IMR-90 (cell line): ENCODE data around the gene GH1. TPM values are rescaled to one million over a fixed set of nuclear protein-coding genes. Genes with fewer than 3 reads are reported as not detected.

Source experiments
- ATAC-seq: fragments of 200-7000 bp; cut with Tn5 transposase; 2 replicates; pipeline ENCODE4 v1.9.1; 2020; ENCODE audit warnings: low read depth, mild to moderate bottlenecking, moderate library complexity
- BruUV-seq: library from RNA; stranded (reverse); fragments of 400-500 nt; replicated peaks from 2 replicates; lab custom pipeline; 2021; lab: Mats Ljungman, UMichigan
- CTCF ChIA-PET: fragments of 300-600 bp; formaldehyde crosslinking; extraction: SDS; loops from one replicate; lab custom pipeline; 2021; ENCODE audit warnings: antibody characterized with exemption; lab: Yijun Ruan, JAX
- POLR2A ChIA-PET: fragments of 300-600 bp; sonication (Branson Sonifier 250); formaldehyde crosslinking; loops from one replicate; lab custom pipeline; 2022; ENCODE audit warnings: antibody characterized with exemption; ENCODE audit not compliant: unreplicated experiment; lab: Charles Lee
- DNase-seq: peaks from one replicate; pipeline ENCODE4 v3.0.0; 2013
- H2AFZ ChIP-seq: replicated peaks from 2 replicates; pipeline ENCODE3; 2013; ENCODE audit warnings: low read length, mild to moderate bottlenecking; ENCODE audit not compliant: poor library complexity
- H2AK5ac ChIP-seq: 2 replicates; pipeline ENCODE4 v1.6.1; 2013; ENCODE audit warnings: low read depth, low read length, inconsistent platforms
- H2AK9ac ChIP-seq: replicated peaks from 2 replicates; pipeline ENCODE3; 2013; ENCODE audit warnings: mild to moderate bottlenecking, low read depth, low read length, moderate library complexity; ENCODE audit not compliant: poor library complexity
- H2BK120ac ChIP-seq: 2 replicates; pipeline ENCODE4 v1.6.1; 2013; ENCODE audit warnings: low read depth, low read length, inconsistent platforms
- H2BK15ac ChIP-seq: 3 replicates; pipeline ENCODE4 v1.6.1; 2013; ENCODE audit warnings: low read depth, low read length, inconsistent platforms
- H2BK20ac ChIP-seq: 2 replicates; pipeline ENCODE4 v1.6.1; 2013; ENCODE audit warnings: low read depth, mild to moderate bottlenecking, inconsistent platforms, low read length, moderate library complexity
- H2BK5ac ChIP-seq: 2 replicates; pipeline ENCODE4 v1.6.1; 2013; ENCODE audit warnings: mild to moderate bottlenecking, low read depth, low read length, inconsistent platforms; ENCODE audit not compliant: poor library complexity, severe bottlenecking
- H3K14ac ChIP-seq: replicated peaks from 2 replicates; pipeline ENCODE4 v1.6.1; 2013; ENCODE audit warnings: low read depth, low read length, inconsistent platforms
- H3K18ac ChIP-seq: 2 replicates; pipeline ENCODE4 v1.6.1; 2013; ENCODE audit warnings: low read depth, low read length, control low read depth
- H3K23ac ChIP-seq: 2 replicates; pipeline ENCODE4 v1.6.1; 2013; ENCODE audit warnings: low read depth, low read length, inconsistent platforms
- H3K27ac ChIP-seq: 2 replicates; pipeline ENCODE4 v1.5.1; 2013; ENCODE audit warnings: mild to moderate bottlenecking, control low read depth, low read length; ENCODE audit not compliant: insufficient read depth
- H3K27me3 ChIP-seq: 2 replicates; pipeline ENCODE4 v1.6.1; 2013; ENCODE audit warnings: low read length; ENCODE audit not compliant: control insufficient read depth, insufficient read depth
- H3K36me3 ChIP-seq: 2 replicates; pipeline ENCODE4 v1.6.1; 2013; ENCODE audit warnings: low read length, mixed read lengths; ENCODE audit not compliant: control insufficient read depth, insufficient read depth
- H3K4ac ChIP-seq: 2 replicates; pipeline ENCODE4 v1.6.1; 2013; ENCODE audit warnings: low read depth, low read length, inconsistent platforms
- H3K4me1 ChIP-seq: 2 replicates; pipeline ENCODE4 v1.6.1; 2013; ENCODE audit warnings: low read length, mixed read lengths; ENCODE audit not compliant: control insufficient read depth, insufficient read depth
- H3K4me2 ChIP-seq: 2 replicates; pipeline ENCODE4 v1.6.1; 2013; ENCODE audit warnings: low read depth, mild to moderate bottlenecking, control low read depth, low read length, moderate library complexity
- H3K4me3 ChIP-seq: 2 replicates; pipeline ENCODE4 v1.5.1; 2013; ENCODE audit warnings: low read depth, mild to moderate bottlenecking, control low read depth, low read length, moderate library complexity; ENCODE audit not compliant: insufficient read depth
- H3K56ac ChIP-seq: 2 replicates; pipeline ENCODE4 v1.6.1; 2013; ENCODE audit warnings: low read length, inconsistent platforms; ENCODE audit not compliant: insufficient read depth; ENCODE audit errors: extremely low read depth
- H3K79me1 ChIP-seq, 2 experiments: 2 replicates each; pipeline ENCODE4 v1.6.1; 2013; ENCODE audit warnings: low read length in 2 of 2, inconsistent platforms in 1 of 2, low read depth in 1 of 2
- H3K9ac ChIP-seq: 2 replicates; pipeline ENCODE4 v1.6.1; 2013; ENCODE audit warnings: low read depth, low read length, control low read depth
- H3K9me1 ChIP-seq: 2 replicates; pipeline ENCODE4 v1.6.1; 2013; ENCODE audit warnings: low read length, inconsistent platforms; ENCODE audit not compliant: insufficient read depth
- H3K9me3 ChIP-seq: 2 replicates; pipeline ENCODE4 v1.6.1; 2013; ENCODE audit warnings: low read length; ENCODE audit not compliant: control insufficient read depth, insufficient read depth
- H4K20me1 ChIP-seq: 2 replicates; pipeline ENCODE4 v1.6.1; 2013; ENCODE audit warnings: low read length, inconsistent platforms; ENCODE audit not compliant: insufficient read depth
- H4K5ac ChIP-seq: 2 replicates; pipeline ENCODE4 v1.6.1; 2013; ENCODE audit warnings: mild to moderate bottlenecking, low read depth, low read length, control low read depth
- H4K8ac ChIP-seq, 2 experiments: 2 replicates each; pipeline ENCODE4 v1.6.1; 2013; ENCODE audit warnings: low read depth in 2 of 2, low read length in 2 of 2, control low read depth in 1 of 2, inconsistent platforms in 1 of 2
- H4K91ac ChIP-seq: 2 replicates; pipeline ENCODE4 v1.6.1; 2013; ENCODE audit warnings: low read depth, low read length, inconsistent platforms; ENCODE audit not compliant: insufficient read depth
- BHLHE40 ChIP-seq: fragments of 150-350 bp; IDR thresholded peaks from 2 replicates; pipeline ENCODE4 v1.6.1; 2016; ENCODE audit warnings: mild to moderate bottlenecking, low read depth, low read length
- CHD1 ChIP-seq: IDR thresholded peaks from 2 replicates; pipeline ENCODE4 v1.6.1; 2012; ENCODE audit warnings: low read depth, low read length, improper control_type of control experiment
- ELK1 ChIP-seq: fragments of 150-350 bp; IDR thresholded peaks from 2 replicates; pipeline ENCODE4 v1.6.1; 2016; ENCODE audit warnings: low read depth, mild to moderate bottlenecking, low read length, moderate library complexity, borderline replicate concordance
- MAFK ChIP-seq: IDR thresholded peaks from 2 replicates; pipeline ENCODE4 v1.6.1; 2012; ENCODE audit warnings: low read depth, low read length, improper control_type of control experiment
- RAD21 ChIP-seq: IDR thresholded peaks from 2 replicates; pipeline ENCODE4 v1.6.1; 2012; ENCODE audit warnings: low read length, improper control_type of control experiment
- USF2 ChIP-seq: fragments of 150-350 bp; IDR thresholded peaks from 2 replicates; pipeline ENCODE4 v1.6.1; 2017; ENCODE audit warnings: mild to moderate bottlenecking, antibody characterized with exemption, low read length, low read depth
- WGBS, 2 experiments: methylation state at CpG; one replicate each; pipeline versions ENCODE4 v1.1.5 to v1.1.7; 2013; ENCODE audit warnings: missing lambda C conversion rate in 2 of 2; ENCODE audit not compliant: insufficient read length in 1 of 2; ENCODE audit errors: extremely low coverage in 2 of 2; 5-methylcytosine and 5-hydroxymethylcytosine counted together
- dilution Hi-C: fragments of 300-500 bp; cut with HindIII; formaldehyde crosslinking; loops from one replicate; pipeline ENCODE4 v1.14.3; 2018; ENCODE audit warnings: low sequenced_read_pairs; ENCODE audit not compliant: unreplicated experiment
- in situ Hi-C: fragments of 300-500 bp; cut with MboI; formaldehyde crosslinking; loops from 3 replicates; pipeline ENCODE4 v1.14.3; 2019; ENCODE audit warnings: low sequenced_read_pairs, inconsistent platforms, mixed read lengths
- intact Hi-C: fragments of 100-400 bp; cut with micrococcal nuclease; formaldehyde crosslinking; loops from 2 replicates; pipeline ENCODE4 v1.10.0; 2022
- polyA plus RNA-seq, 3 experiments: library from polyadenylated mRNA; depleted of rRNA; stranded (reverse); fragments of >200 nt; gene quantifications; 2 replicates each; pipeline ENCODE4 v1.2.3, GENCODE V29; 2012; ENCODE audit warnings: low replicate concordance in 1 of 3
- total RNA-seq: library from RNA; depleted of rRNA; stranded (reverse); fragments of >200 nt; gene quantifications from 2 replicates; pipeline ENCODE4 v1.2.3, GENCODE V29; 2012

Gene GH1
- total and polyA plus RNA-seq, 2 of the 4 experiments (the other 2 are of a cell fraction), result not detected

DNA sequence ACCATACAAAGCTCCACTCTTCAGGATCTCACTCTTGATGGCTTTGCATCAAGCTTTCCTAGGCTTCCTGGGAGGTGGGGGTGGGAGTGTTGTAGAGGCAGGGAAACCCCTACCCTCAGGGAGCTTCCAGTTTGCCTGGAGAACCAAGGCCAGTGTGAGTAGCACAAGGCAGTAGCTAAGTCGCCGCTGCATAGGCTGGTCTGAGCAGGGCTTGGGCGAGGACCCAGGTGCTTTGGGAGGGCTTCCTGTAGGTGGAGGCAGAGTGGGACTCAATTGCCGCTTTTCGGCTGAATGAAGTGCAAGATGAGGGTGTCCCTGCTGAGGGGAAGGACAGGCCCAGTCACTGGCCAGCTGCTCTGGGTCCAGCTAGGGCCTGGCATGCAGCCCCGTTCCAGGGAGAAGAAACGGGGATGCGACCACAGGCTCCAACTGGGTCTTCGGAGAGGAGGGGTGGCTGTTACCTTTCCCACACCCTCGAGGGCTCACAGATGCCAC, 9.6 kb upstream of the GH1 start:
- WGBS, 2 experiments, result no CpG with 5 or more reads among the region's 10 CpGs

More for the DNA sequence above, 9.6 kb upstream of the GH1 start:
- H3K56ac ChIP-seq, result no peak overlapping the region
- no peak overlapping the region for H2BK120ac ChIP-seq
- no peak overlapping the region for H2BK5ac ChIP-seq
- H4K5ac ChIP-seq, result no peak overlapping the region
- ATAC-seq, result no peak
- no peak overlapping the region for H4K8ac ChIP-seq
- H3K4me2 ChIP-seq, result no peak overlapping the region
- in situ Hi-C loops (no loop called here), intact Hi-C loops (no loop called here), dilution Hi-C loops (no loop called here)
- no peak overlapping the region for H3K4me3 ChIP-seq
- CTCF ChIA-PET, result interaction anchor here (0.6 to 1.4 kb wide), 2 partner anchors 9 to 98 kb away, joined by 4 read pairs; no protein-coding TSS in a partner anchor
- no peaks in the 10 kb centered on the region for H3K9me3 ChIP-seq
- H3K27ac ChIP-seq, result no peak overlapping the region
- no peak overlapping the region for H3K9ac ChIP-seq
- H3K9me1 ChIP-seq, result no peaks in the 10 kb centered on the region
- DNase-seq, result no peak
- H3K18ac ChIP-seq, result no peak overlapping the region
- no peak overlapping the region for H2AFZ ChIP-seq
- H3K23ac ChIP-seq, result no peak overlapping the region
- no peak overlapping the region for H2AK5ac ChIP-seq
- peaks cover 19% of the 10 kb centered on the region for H3K27me3 ChIP-seq
- H3K4me1 ChIP-seq, result no peaks in the 10 kb centered on the region
- no peak overlapping the region for H3K14ac ChIP-seq
- H3K36me3 ChIP-seq, result no peaks in the 10 kb centered on the region
- H3K4ac ChIP-seq, result no peak overlapping the region
- H2AK9ac ChIP-seq, result no peak overlapping the region
- H4K91ac ChIP-seq, result no peak overlapping the region
- BruUV-seq, result no TSS peak
- H2BK20ac ChIP-seq, result no peak overlapping the region
- no peaks in the 10 kb centered on the region for H4K20me1 ChIP-seq
- POLR2A ChIA-PET, result no interaction called here
- H3K79me1 ChIP-seq, result no peaks in the 10 kb centered on the region
- no peak overlapping the region for H2BK15ac ChIP-seq
- TF ChIP-seq MAFK, result no peak
- TF ChIP-seq BHLHE40, result no peak
- no peak for TF ChIP-seq CHD1
- no peak for TF ChIP-seq ELK1
- no peak for TF ChIP-seq RAD21
- no peak for TF ChIP-seq USF2
